HG03039 (cell line): ENCODE data around the gene RIBC2.
"Not testable (repeated sequence)": the region's sequence is repeated elsewhere in the genome, so short reads cannot be mapped to it uniquely, and the experiment has no call there.

Source experiments
- ATAC-seq: cut with Tn5 transposase; IDR thresholded peaks from one replicate; pipeline ENCODE4 v1.9.1; 2021; ENCODE audit warnings: mild to moderate bottlenecking, moderate library complexity; ENCODE audit not compliant: unreplicated experiment

The RIBC2 gene, protein sequence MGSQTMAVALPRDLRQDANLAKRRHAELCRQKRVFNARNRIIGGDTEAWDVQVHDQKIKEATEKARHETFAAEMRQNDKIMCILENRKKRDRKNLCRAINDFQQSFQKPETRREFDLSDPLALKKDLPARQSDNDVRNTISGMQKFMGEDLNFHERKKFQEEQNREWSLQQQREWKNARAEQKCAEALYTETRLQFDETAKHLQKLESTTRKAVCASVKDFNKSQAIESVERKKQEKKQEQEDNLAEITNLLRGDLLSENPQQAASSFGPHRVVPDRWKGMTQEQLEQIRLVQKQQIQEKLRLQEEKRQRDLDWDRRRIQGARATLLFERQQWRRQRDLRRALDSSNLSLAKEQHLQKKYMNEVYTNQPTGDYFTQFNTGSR

DNA sequence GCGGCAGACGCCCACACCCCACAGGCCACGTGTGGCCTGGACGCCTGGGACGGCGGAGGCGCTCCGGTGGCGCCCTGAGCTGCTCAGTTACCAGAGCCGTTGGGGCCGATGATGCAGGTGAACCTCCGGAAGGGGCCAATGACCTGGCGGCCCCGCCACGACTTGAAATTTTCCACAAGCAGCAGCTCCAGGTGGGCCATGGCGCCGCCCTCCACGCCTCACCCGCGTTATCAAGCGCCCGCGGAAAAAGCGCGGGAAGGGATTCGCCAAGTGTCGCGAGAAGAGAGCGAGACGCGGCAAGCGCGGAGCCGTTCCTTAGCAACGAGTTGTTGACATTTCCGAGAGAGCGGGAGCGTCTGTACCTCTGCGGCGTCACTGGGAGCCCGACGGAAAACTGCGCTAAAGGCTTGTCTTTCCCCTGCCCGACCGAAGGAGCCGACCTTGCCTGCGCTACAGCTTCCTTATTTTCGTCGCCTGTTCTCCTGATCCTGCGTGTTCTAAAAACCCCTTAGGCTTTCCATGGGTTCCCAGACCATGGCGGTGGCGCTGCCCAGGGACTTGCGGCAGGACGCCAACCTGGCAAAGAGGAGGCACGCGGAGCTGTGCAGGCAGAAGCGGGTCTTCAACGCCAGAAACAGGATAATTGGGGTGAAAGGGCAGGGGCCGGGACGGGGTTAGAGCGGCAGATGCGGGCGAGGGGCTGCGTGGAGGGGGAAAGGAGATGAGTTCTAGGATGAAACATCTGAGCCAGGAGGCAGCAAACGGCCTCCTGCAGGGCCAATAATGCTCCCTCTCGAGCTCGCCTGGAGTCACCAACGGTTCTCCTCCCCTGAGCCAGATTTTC lies at the start of gene RIBC2, which contains the start of gene SMC1B:
Gene RIBC2, plus strand, starts transcription at position 326 of the 844 bp plus-strand sequence. Its CDS starts 194 bp downstream, at position 520.
Gene SMC1B, minus strand, starts transcription at position 232 of the 844 bp plus-strand sequence. Its CDS starts 32 bp downstream, at position 200.
- no peak for ATAC-seq

DNA sequence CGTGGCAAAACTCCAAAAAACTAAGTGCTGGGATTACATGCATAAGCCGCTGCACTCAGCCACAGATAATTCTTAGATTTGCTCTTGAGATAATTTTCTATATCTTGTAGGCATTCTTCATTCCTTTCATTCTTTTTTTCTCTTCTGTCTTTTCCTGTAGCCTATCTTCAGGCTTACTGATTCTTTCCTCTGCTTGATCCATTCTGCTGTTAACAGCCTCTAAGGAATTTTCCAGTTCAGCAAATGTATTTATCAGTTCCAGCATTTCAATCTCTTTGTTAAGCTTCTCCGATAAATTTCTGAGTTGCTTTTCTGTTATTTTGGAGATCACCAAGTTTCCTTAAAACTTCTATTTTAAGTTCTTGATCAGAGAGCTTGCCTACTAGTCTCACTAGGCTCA lies 46.8 kb upstream of the RIBC2 start:
- no peak for ATAC-seq

DNA sequence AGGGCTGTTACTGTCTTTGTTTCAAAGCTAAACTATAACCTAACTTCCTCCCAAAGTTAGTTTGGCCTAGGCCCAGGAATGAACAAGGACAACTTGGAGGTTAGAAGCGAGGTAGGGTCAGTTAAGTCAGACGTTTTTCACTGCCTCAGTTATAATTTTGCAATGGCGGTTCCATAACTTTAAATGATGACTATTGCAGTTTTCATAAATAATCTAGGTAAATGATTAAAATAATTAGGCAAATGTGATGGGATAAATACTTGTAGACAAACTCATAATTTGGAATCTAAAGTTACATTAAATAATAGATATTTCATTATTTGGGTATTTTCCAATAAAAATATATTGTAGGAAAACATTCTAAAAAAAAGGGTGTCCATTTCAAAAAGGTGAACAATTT lies 39.9 kb upstream of the RIBC2 start:
- not testable (repeated sequence) for ATAC-seq

DNA sequence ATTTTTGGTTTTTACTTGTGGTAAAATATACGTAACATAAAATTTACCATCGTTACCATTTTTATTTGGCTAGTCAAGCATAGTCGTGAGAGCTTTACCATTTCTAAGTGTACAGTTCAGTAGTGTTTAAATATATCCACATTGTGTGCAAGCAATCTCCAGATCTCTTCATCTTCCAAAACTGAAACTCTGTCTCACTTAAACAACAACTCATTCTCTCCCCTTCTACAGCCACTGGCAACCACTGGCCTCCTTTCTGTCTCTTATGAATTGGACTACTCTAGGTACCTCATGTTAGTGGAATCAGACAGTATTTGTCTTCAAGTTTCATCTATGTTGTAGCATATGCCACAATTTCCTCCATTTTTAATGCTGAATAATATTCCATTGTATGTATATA lies 37.5 kb upstream of the RIBC2 start:
- no peak for ATAC-seq

DNA sequence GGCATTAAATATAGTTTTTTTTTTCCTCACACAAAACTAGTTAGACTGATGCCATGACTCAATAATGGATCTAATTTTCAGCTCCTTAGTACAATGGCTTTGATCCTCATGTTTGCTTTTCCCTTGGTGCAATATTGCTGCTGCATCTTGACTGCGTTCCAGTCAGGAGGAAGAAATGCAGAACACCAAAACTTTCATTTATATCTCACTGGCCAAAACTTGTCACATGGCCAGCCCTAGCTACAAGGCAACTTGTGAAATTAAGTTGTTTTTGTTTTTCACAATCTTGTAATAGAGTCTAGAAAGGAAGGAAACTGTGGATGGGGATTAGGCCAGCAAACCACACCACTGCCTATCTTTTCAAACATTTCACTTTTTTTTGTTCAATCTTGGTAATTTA lies 36.8 kb upstream of the RIBC2 start:
- no peak for ATAC-seq

DNA sequence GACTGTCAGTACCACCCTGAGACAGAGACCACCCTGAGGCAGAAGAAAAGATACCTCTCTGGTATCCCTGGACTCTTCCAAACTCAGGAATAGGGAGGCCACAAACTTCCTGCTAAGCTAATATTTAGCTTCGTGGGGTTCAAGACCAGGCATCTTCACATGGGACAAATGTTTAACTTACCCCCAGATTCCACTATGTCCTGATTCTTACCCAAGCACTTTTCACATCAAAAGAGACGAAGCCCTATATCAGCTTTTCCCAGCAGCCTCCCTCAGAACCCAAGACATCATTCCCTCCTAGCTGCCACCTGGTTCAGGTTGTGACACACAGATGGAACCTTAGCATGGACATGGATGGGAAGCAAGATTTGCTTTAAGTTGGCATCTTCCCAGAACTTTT lies 32.1 kb upstream of the RIBC2 start:
- ATAC-seq = no peak

DNA sequence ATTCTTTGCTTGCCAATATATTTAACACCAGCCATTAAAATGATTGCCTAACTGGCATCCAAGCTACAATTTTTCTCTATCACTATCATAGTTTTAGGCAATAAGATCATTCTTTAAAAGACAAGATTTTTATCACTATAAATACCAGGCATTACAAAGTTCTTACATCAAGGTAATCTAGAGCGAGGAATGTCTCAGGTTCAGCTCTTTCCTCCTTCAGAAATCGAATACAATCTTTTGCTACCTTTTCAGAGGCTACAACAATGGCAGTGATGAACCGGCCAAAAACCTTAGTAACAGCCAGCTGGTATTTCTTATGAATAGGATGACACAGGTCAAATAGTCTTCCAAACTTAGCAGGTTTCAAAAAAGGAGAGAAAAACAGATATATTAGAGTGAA lies 23.9 kb upstream of the RIBC2 start:
- no peak for ATAC-seq

DNA sequence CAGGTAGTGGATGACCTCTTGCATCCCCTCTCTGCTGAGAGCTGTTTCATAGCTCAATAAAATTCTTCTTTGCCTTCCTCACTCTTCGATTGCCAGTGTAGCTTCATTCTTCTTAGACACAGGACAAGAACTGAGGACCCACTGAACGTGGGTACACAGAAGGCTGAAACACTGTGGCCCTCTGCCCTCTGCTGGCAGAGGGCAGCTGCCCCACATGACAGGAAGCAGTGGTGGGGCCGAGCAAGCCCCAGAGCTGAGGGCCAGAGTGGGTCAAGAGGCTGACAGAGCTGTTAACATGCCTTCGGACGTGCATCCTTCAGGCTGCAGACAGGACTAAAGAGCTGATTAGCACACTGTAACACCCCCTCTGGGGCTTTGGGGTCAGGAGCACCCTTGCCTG lies 15.7 kb upstream of the RIBC2 start:
- no peak for ATAC-seq

DNA sequence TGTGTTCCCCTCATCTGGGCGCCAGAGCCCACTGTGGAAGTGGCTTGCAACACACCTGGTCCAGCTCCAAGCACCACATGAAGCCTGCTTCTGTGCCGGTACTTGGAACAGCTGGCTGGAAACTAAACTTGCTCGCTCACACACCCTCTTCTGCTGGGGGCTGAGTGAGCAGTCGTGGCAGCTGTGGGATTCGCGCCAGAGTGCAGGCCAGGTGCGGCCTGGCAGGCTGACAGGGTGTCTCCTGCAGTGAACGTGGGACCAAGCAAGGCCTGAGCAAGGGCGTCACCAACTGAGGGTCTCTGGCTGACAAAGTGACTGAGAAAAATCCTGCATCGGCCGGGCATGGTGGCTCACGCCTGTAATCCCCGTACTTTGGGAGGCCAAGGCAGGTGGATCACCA lies 15.3 kb upstream of the RIBC2 start:
- ATAC-seq = no peak

DNA sequence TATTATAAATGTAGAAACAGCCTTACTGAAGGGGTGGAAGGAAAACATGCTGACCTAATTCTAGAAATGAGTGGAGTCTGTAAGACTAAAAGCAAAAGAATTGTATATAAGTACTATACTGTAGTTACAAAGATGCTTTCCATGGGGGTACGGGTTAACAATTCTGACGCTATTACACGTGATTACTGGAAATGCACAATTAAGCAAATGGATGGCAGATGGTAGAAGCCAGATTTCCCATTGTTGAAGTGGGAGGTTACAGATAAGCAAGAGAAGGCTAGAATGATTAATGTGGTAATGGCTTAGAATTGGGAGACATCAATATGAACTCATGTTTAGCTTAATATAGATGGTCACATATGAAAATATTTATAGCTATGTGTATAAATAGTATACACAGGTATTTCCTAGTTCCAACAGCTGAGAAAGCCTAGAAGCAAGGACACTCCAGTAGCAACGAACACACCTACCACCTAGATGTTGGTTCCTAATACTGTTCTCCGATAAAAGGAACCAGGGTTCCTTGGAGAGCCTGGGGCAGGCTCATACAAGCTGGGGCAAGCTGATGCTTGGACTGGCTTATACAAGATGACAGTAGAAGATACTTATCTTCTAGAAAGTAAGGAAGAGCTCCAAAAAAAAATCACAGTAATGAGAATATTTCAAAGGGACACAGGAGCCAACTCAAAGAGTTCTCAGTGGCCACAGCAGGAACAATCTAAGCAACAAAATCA lies 13.6 kb upstream of the RIBC2 start:
- no peak for ATAC-seq

DNA sequence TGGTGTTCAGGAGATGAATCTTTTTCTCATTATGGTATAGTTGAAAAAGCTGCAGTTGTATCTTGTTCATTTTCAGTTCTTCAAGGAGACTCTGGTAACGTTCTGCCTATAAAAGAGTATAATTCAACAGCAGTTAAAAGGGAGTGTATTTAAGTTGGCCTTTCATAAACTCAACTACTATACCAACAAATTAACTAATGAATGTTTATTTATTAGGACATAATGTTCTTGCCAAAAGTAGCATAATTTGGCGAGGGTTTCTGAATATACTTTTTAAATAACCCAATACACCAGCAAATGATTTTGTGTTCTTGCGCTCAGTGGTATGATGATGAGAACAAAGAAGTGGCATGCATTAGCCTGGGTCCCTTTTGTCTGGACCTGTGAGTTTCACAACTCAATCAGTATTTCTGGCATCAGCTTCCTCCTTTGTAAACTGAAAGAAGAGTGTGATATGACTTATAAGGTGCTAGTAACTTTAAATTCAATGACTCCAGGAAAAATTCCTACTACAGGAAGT lies 11.0 kb upstream of the RIBC2 start:
- no peak for ATAC-seq

DNA sequence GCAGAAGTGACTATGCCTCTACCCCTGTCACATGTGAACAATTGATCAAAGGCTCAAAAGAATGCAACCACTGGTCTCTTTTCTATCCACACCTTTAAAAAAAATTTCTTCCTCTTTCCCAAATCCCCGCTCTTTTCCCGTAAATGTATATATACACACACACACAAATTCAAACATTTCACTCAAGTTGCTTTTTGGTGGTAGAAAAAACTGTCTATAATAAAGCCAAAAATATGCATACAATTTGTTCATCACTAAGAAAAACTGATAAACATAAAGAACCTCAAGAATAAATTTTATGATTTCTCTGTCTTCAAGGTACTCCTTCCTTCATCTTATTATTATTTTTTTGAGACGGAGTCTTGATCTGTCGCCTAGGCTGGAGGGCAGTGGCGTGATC lies 5.7 kb upstream of the RIBC2 start:
- ATAC-seq = no peak

DNA sequence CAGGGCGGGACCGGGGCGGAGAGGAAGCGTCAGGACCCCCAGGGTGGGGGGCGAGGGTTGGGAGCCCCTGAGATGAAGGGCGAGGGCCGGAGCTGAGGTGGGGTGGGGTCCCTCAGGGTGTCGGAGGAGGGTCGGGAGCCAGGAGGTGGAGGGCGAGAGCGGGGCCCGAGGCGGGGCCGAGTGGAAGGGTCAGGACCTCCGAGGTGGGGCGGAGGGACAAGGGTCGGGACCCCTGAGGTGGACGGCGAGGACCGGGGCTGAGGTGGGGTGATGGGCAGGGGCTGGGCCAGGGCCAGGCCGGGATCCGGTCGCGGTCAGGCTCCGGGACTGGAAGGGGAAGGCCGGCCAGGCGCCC lies 503 bp upstream of the RIBC2 start:
- no peak for ATAC-seq

DNA sequence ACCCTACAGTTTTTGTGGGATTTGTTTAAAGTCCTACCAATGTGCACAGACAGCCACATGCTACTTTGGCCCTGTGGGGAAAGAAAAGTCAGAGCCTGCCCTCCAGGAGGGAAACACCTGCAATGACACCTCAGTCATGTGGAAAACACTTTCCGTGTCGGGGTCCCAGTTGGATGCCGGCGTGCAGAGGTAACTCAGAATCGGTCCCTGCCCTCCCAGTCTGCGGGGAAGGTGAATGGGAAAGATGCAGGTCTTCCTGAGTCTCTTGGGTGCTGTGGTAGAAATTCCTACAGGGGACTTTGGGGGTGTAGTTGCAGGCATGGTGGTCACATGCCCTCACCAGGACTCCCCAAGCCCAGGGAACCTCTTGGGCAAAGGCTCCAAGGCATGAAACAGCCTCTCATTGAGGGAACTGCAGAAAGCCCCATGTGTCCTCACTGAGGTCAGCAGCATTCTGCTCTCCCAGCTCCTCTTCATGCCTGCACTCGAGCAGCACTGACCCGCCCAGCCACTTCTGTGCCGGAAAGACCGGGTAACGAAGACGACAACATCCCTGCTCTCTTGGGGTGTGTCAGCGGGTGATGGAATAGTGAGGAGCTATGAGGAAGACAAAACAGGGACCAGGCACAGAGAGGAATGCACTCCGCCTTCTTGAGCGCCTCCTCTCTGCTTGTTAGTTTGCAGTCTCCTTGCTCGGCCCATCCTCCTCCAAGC lies 4.7 kb downstream of the RIBC2 start:
- ATAC-seq = no peak

DNA sequence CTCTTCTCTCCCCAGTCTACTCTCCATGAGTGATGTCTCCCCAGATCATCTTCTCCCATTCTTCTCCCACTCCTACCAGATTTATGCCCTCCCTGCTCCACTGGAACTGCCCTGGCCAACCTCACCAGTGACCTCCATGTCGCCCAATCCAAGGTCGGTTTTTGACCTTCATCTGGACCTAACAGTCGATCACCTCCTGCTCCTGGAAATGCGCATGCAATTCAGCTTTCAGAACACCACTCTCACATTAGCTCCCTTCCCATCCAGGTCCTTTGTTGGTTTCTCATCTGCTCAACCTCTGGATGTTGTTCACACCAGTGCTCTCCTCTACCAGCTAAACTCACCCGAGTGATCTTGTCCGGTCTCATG lies 5.3 kb downstream of the RIBC2 start:
- no peak for ATAC-seq

DNA sequence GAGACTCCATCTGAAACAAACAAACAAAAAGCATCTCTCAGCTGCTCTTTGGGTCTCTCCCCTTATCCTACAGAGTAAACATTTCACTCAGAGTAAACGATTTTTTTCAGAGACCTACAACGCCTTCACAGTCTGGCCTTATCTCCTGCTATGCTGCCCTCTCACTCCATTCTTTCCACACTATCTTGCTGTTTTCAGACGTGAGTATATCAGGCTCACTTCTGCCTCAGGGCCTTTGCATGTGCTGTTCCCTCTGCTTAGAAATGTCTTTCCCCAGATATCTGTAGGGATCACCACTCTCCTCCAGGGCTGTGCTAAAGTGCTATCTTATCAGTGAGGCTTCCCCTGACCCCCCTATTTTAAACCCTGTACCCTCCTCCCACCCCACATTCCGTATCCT lies 6.5 kb downstream of the RIBC2 start:
- ATAC-seq = no peak

DNA sequence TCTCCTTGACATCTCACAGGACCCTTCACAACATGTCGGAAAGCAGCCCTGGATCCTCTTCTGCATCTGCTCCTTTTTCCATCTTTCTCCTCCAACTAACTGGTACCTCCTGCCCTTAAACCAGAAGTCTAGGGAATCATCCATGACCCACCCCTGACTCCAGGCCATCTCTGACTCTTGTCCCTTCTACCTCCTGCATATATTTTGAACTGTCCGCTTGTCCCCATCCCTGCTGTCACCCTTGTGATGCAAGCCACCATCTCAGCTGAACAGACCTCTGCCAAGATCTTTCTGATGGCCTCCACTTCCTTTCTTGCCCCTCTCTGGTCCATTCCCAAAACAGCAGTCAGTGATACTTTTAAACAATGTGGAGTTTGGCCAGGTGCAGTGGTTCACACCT lies 7.0 kb downstream of the RIBC2 start:
- no peak for ATAC-seq

DNA sequence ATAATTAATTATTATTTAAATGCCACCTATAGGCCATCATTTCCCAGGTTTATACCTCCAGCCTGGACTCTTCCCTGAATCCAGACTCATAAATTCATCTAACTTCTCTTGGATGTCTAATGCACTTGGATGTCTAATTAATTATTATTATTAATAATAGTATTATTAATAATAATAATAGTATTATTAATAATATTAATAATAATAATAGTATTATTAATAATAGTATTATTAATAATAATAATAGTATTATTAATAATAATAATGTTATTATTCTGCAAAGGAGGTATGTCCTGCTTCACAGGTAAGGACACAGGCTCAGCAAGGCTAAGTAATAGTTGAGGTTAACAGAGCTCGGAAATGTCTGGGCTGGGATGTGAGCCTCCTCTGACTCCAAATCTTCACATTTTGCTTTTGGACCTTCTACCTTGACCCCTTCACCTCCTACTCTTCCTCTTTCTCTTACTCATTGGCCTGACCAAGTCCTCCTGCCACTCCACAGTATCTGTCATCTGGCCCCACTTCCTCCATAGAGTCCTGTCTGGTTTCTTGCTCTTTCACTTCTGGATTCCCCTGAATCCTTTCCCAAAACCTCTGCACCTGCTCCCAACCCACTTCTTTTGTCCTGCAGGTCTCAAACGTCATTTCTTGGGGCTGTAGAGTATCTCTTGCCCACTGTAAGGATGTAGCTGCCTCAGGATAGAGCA lies 8.0 kb downstream of the RIBC2 start:
- no peak for ATAC-seq

DNA sequence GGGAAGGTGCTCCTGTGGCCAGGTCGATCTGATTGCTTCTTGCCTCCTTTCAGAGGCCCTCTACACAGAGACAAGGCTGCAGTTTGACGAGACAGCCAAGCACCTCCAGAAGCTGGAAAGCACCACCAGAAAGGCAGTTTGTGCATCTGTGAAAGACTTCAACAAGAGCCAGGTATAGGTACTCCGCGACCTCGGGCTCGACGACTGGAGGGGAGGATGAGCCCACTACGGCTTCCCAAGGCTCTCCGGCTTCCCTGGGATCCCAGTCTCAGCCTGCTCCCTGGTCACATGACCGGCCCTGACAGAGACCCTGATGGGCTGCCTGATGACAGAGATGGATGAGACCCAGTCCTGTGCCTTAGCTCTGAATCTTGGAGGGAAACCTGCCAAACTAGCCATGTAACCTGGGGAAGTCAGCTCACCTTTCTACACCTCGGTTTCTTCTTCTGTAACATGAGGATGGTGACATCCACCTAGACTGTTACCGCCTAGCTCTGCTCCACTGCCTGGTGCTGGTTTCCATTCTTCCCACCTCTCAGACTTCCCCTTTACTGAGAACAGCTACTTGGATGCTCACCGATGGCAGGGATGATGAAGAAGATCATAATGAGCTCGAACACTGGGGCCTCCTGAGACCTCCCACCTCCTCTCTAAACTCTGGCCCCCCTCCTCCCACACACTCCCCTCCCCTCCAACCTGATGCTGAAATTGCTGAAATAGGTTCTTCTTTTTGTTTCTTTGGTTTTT lies 8.9 kb downstream of the RIBC2 start:
- ATAC-seq = no peak
